Sigmoid colon (tissue), 7 donors: ENCODE results near the gene LHX3. TPM values are rescaled to one million over a fixed set of nuclear protein-coding genes. Genes with fewer than 3 reads are reported as not detected.

Experiments
- DNase-seq: peaks from one replicate; pipeline ENCODE4 v3.0.0-alpha.2; 2019
- H3K27ac ChIP-seq, 4 donors: fragments of 200-600 bp; sonication (generic); one replicate each; pipeline ENCODE4 v1.5.1; 2016 to 2019; ENCODE audit warnings: mild to moderate bottlenecking in 1 of 4
- H3K27me3 ChIP-seq, 3 donors: fragments of 200-600 bp; sonication (generic); one replicate each; pipeline ENCODE4 v1.5.1; 2019; ENCODE audit warnings: mild to moderate bottlenecking in 1 of 3
- H3K36me3 ChIP-seq, 4 donors: fragments of 200-600 bp; sonication (generic); one replicate each; pipeline ENCODE4 v1.5.1; 2016 to 2019
- H3K4me1 ChIP-seq, 4 donors: fragments of 200-600 bp; sonication (generic); one replicate each; pipeline ENCODE4 v1.5.1; 2017 to 2019
- H3K4me3 ChIP-seq, 4 donors: fragments of 200-600 bp; sonication (generic); one replicate each; pipeline ENCODE4 v1.5.1; 2017 to 2019; ENCODE audit warnings: mild to moderate bottlenecking in 2 of 4, moderate library complexity in 1 of 4
- H3K9me3 ChIP-seq, 4 donors: fragments of 200-600 bp in 3 of 4; sonication (generic) in 3 of 4; one replicate each; pipeline versions ENCODE4 v1.5.1 to v1.6.1; 2013 to 2019
- EP300 ChIP-seq, 4 donors: sonication (generic); formaldehyde crosslinking; IDR thresholded peaks; one replicate each; pipeline ENCODE4 v1.6.1; 2017; ENCODE audit warnings: antibody characterized with exemption in 4 of 4
- POLR2A ChIP-seq, 2 donors: fragments of 450-650 bp; IDR thresholded peaks; one replicate each; pipeline ENCODE4 v1.6.1; 2016; ENCODE audit warnings: antibody characterized with exemption in 2 of 2, mild to moderate bottlenecking in 2 of 2, moderate library complexity in 2 of 2
- POLR2AphosphoS5 ChIP-seq, 4 donors: sonication (generic); formaldehyde crosslinking; IDR thresholded peaks; one replicate each; pipeline ENCODE4 v1.6.1; 2017; ENCODE audit warnings: antibody characterized with exemption in 4 of 4
- WGBS, 2 donors: extraction: QIAGEN DNeasy Blood & Tissue Kit; methylation state at CpG; one replicate each; pipeline ENCODE4 v1.1.7; 2013; 5-methylcytosine and 5-hydroxymethylcytosine counted together
- intact Hi-C: fragments of 100-400 bp; cut with DNase I; formaldehyde crosslinking; loops from one replicate; pipeline ENCODE4 v1.15.1; 2023
- polyA plus RNA-seq, 3 donors: library from polyadenylated mRNA; stranded (reverse); fragments of 200-250 nt; gene quantifications; one replicate each; pipeline ENCODE4 v1.2.3, GENCODE V29; 2013
- total RNA-seq, 4 donors: library from RNA; depleted of rRNA; stranded (reverse); fragments of >200 nt; gene quantifications; one replicate each; pipeline ENCODE4 v1.1.0, GENCODE V29; 2016
- TF ChIP-seq, protein P1 (sequence below), 4 experiments: fragments of 450-650 bp in 3 of 4; fragments of 200-600 bp in 1 of 4; IDR thresholded peaks; one replicate each; pipeline ENCODE4 v1.5.1; 2016 to 2019; ENCODE audit warnings: antibody characterized with exemption in 4 of 4, mild to moderate bottlenecking in 3 of 4, moderate library complexity in 2 of 4
- donor health status: healthy with polysubstance abuse.
- donor health status: Bipolar disorder and iron deficiency.
- donor health status: healthy.

LHX3 gene
- total and polyA plus RNA-seq, 7 donors: not detected

DNA sequence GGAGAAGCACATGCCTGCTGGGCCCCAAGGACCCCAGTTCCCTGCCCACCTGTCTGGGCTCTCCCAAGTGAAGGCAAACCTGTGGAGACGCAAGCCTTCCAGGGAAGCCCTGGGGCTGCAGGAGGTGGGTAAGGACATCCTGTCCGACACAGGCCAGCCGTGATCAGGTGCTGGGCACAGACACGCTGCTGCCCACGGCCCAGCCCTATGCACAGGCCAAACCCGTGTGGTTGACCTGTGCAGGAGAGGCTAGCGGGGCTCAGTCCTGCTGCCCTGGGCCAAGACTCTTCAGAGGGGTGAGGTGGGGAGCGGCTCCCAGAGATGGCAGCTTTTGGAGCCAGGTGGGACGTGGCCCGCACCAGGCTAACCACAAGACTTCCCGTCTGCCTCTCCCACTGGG is 14.3 kb downstream of the LHX3 start:
- Histone ChIP-seq H3K9me3 (no peaks in the 10 kb centered on the region), H3K4me3 (no peak overlapping the region), H3K27me3 (peaks cover 26 to 96% (median 82%) of the 10 kb centered on the region in 3 donors), H3K27ac (no peak overlapping the region), H3K4me1 (peaks cover 0 to 10% (median 2%) of the 10 kb centered on the region in 4 donors), H3K36me3 (no peaks in the 10 kb centered on the region)
- intact Hi-C loops: no loop called here
- no peak for DNase-seq
- 63 to 65% methylated on average over 11 of the region's 11 CpGs for WGBS, 2 donors
- TF ChIP-seq POLR2AphosphoS5 (IDR thresholded peaks at IDR 0.05) (no peak), POLR2A (IDR thresholded peaks at IDR 0.05) (no peak), EP300 (IDR thresholded peaks at IDR 0.05) (no peak)
- TF ChIP-seq, protein P1, sequence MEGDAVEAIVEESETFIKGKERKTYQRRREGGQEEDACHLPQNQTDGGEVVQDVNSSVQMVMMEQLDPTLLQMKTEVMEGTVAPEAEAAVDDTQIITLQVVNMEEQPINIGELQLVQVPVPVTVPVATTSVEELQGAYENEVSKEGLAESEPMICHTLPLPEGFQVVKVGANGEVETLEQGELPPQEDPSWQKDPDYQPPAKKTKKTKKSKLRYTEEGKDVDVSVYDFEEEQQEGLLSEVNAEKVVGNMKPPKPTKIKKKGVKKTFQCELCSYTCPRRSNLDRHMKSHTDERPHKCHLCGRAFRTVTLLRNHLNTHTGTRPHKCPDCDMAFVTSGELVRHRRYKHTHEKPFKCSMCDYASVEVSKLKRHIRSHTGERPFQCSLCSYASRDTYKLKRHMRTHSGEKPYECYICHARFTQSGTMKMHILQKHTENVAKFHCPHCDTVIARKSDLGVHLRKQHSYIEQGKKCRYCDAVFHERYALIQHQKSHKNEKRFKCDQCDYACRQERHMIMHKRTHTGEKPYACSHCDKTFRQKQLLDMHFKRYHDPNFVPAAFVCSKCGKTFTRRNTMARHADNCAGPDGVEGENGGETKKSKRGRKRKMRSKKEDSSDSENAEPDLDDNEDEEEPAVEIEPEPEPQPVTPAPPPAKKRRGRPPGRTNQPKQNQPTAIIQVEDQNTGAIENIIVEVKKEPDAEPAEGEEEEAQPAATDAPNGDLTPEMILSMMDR (IDR thresholded peaks at IDR 0.05): no peak

DNA sequence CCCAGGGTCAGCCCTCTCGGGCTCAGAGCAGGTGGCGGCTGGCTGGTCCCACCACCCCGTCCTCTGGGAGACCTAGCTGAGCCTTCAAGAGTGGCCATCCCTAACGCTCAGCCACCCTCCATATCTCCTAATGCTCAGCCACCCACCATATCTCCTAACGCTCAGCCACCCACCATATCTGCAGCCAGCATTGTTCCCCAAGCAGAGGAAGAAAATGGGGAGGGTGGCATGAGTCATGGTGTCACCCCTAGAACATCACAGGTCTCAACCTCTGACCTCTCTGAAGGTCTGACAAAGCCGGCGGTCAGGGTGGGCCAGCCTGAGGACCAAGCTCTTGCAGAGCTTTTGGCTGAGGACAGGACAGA is 14.7 kb downstream of the LHX3 start:
- Histone ChIP-seq H3K9me3 (no peaks in the 10 kb centered on the region), H3K27me3 (peaks cover 24 to 96% (median 82%) of the 10 kb centered on the region in 3 donors), H3K4me1 (peaks cover 0 to 10% (median 2%) of the 10 kb centered on the region in 4 donors), H3K27ac (no peak overlapping the region), H3K36me3 (no peaks in the 10 kb centered on the region), H3K4me3 (no peak overlapping the region)
- no peak for DNase-seq
- WGBS, 2 donors: 52 to 59% methylated on average over 7 of the region's 7 CpGs
- TF ChIP-seq, protein P1 (IDR thresholded peaks at IDR 0.05): no peak
- TF ChIP-seq EP300 (IDR thresholded peaks at IDR 0.05): no peak
- TF ChIP-seq POLR2A (IDR thresholded peaks at IDR 0.05): no peak
- TF ChIP-seq POLR2AphosphoS5 (IDR thresholded peaks at IDR 0.05): no peak
- intact Hi-C loops: no loop called here

DNA sequence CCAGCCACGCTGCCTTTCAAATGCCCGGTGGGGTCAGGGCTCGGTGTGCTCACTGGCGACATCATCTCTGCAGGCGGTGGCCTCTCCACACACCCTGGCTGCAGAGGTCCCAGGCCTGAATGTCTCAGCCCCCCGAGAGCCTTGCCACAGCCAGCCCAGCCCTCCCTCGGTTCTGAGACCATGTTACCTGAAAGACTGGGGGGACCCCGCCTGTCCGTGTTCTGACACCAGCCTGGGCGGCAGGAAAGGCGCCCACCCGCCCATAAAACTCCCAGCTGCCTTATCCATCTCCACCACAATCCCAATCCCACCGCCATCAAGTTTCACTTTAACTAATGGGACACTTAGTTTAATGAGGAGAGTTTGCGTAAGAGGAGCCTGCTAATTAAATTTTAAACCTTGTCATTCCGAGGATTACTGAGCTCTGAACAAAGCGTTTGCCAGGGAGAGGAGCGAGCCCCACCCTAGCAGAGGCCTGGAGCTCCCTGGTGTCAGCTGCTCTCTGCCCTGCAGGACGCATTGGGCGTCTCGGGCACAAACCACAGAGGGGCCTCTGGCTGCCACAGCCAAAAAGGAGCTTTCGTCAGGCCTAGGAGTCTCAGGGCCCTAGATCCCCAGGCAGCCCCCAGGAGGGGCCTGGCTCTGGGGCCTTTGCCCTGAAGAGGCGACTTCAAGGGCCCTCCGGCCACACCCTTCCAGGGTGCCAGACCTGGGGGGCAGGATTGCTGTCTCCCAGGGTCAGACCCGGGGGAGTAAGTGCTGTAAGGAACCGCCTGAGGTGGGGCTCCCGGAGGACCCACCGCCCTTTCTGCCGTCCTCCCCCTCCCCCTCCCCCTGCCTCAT is 15.3 kb downstream of the LHX3 start:
- intact Hi-C loops: no loop called here
- Histone ChIP-seq H3K36me3 (no peaks in the 10 kb centered on the region), H3K4me3 (no peak overlapping the region), H3K27me3 (peaks cover 24 to 96% (median 84%) of the 10 kb centered on the region in 3 donors), H3K4me1 (peaks cover 0 to 10% (median 2%) of the 10 kb centered on the region in 4 donors), H3K9me3 (no peaks in the 10 kb centered on the region), H3K27ac (no peak overlapping the region)
- 19 to 39% methylated on average over 28 of the region's 28 CpGs for WGBS, 2 donors
- TF ChIP-seq, protein P1 (IDR thresholded peaks at IDR 0.05): no peak
- TF ChIP-seq EP300 (IDR thresholded peaks at IDR 0.05) (no peak), POLR2A (IDR thresholded peaks at IDR 0.05) (no peak), POLR2AphosphoS5 (IDR thresholded peaks at IDR 0.05) (no peak)
- no peak for DNase-seq

DNA sequence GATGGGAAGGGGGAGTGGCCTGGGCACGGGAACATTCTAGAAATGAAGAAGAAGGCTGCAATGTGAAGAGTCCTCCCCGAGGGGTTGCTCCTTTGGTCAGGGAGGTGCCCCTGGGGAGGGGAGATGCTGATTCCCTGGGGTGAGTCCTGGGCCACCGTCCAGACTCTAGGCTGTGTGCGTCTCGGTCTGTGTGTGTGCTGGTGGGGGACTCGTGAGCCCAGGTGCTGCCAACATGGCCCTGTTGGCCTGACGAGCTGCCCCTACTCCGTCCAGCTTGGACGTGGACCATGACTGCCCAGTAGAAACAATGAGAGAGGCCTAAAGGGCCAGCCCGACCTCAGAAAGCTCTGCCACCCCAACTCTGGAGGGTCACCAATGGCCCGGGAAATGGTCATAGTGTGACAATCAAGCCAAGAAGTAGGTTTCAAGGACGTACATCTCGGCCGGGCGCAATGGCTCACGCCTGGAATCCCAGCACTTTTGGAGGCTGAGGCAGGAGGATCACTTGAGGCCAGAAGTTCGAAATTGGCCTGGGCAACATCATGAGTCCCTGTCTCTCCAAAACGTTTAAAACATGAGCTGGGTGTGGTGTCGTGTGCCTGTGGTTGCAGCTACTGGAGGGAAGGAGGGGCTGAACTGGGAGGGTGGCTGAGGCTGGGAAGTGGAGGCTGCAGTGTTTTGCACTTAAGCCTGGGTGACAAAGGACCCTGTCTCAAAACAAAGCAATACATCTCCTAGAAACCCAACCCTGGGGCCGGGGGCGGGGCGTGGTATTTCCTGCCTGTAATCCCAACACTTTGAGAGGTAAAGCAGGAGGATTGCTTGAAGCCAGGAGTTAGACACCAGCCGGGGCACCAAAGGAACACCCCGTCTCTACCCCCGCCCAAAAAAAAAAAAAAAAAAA is 17.0 kb downstream of the LHX3 start:
- TF ChIP-seq, protein P1 (IDR thresholded peaks at IDR 0.05): no peak
- no peak for TF ChIP-seq EP300 (IDR thresholded peaks at IDR 0.05)
- no peak for TF ChIP-seq POLR2AphosphoS5 (IDR thresholded peaks at IDR 0.05)
- no peak for TF ChIP-seq POLR2A (IDR thresholded peaks at IDR 0.05)
- Histone ChIP-seq H3K36me3 (no peaks in the 10 kb centered on the region), H3K27ac (no peak overlapping the region), H3K4me3 (no peak overlapping the region), H3K4me1 (peaks cover 0 to 4% (median 0%) of the 10 kb centered on the region in 4 donors), H3K9me3 (no peaks in the 10 kb centered on the region), H3K27me3 (peaks cover 12 to 80% (median 68%) of the 10 kb centered on the region in 3 donors)
- DNase-seq: no peak
- WGBS, 2 donors: 65 to 74% methylated on average over 25 of the region's 25 CpGs
- intact Hi-C loops: no loop called here
